ENCODE measurements around the gene PACC1. TPM values are rescaled to one million over a fixed set of nuclear protein-coding genes. Genes with fewer than 3 reads are reported as not detected.
"Not testable (repeated sequence)": the region's sequence is repeated elsewhere in the genome, so short reads cannot be mapped to it uniquely, and the experiment has no call there.

Gene PACC1
- total RNA-seq, 3 donors from 2014 or later = 13.2 to 16.4 (median 14.9) TPM

DNA sequence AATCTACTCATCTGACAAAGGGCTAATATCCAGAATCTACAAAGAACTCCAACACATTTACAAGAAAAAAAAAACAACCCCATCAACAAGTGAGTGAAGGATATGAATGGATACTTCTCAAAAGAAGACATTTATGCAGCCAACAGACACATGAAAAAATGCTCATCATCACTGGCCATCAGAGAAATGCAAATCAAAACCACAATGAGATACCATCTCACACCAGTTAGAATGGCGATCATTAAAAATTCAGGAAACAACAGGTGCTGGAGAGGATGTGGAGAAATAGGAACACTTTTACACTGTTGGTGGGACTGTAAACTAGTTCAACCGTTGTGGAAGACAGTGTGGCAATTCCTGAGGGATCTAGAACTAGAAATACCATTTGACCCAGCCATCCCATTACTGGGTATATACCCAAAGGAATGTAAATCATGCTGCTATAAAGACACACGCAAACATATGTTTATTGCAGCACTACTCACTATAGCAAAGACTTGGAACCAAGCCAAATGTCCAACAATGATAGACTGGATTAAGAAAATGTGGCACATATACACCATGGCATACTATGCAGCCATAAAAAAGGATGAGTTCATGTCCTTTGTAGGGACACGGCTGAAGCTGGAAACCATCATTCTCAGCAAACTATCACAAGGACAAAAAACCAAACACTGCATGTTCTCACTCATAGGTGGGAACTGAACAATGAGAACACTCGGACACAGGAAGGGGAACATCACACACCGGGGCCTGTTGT lies 18.8 kb downstream of the PACC1 start:
- not testable (repeated sequence) for ATAC-seq; H3K4me1 Mint-ChIP-seq (ENCODE audit: low read depth); H3K27me3 Mint-ChIP-seq (ENCODE audit: low read depth); H3K4me3 Mint-ChIP-seq; DNase-seq
- H3K36me3 Mint-ChIP-seq (ENCODE audit: insufficient read depth) = peaks cover 40% of the 10 kb centered on the region
- peaks cover 10% of the 10 kb centered on the region for H3K9me3 Mint-ChIP-seq

DNA sequence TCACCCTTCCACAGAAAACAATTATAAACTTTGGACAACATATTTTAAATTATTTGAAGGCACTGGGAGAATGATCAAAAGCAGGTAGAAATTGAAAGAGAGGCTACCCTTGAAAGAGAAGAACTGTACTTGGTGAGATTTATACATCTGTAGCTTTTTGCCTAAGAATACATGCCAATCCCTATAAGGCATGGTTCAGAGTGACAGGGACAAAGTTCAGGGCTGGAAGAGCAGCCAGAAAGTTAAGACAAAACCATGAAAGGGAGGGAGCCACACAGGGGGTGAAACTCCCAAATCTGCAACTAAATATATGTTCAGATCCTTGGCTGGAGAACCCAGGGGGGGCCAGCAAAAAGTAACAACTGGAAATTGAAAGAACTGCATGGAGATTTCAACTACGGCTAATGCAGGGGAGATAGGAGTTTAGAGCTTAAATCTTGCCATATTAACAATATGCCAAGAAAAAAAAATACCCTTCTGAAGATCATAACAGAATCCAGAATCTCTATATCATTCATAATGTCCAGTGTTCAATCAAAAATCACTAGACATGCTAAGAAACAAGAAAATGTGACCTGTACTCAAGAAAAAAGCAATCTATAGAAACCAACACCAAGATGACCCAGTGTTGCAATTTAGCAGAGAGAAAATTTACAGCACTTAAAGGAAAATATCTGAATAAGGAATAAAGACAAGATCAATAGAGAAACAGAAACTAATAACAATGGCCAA lies 25.5 kb downstream of the PACC1 start:
- Mint-ChIP-seq H3K4me3 (no peak overlapping the region), H3K36me3 (ENCODE audit: insufficient read depth) (peaks cover 58% of the 10 kb centered on the region), H3K9me3 (peaks cover 10% of the 10 kb centered on the region), H3K4me1 (ENCODE audit: low read depth) (peaks cover 8% of the 10 kb centered on the region), H3K27me3 (ENCODE audit: low read depth) (no peaks in the 10 kb centered on the region)
- DNase-seq (no peak), ATAC-seq (no peak)

DNA sequence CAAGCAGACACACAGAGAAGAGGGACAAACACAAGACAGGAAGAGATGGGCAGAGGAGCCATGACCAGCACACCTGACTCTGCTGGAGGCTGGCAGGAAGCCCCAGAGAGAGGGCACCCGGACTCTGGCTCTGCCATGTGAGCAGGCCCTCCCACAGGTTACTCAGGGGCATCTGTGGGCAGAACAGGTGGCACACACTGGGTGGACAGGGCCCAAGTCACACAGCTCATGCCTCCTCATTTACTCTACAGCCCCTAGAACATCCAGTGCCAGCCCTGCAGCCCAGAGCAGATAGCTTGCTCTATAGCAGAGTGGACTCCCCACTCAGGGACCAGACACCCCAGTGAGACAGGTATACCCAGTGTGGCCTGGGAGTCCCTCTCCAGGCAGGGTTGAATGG lies 28.7 kb downstream of the PACC1 start:
- Mint-ChIP-seq H3K36me3 (ENCODE audit: insufficient read depth) (peaks cover 50% of the 10 kb centered on the region), H3K4me3 (no peak overlapping the region), H3K27me3 (ENCODE audit: low read depth) (no peaks in the 10 kb centered on the region), H3K9me3 (peaks cover 5% of the 10 kb centered on the region), H3K4me1 (ENCODE audit: low read depth) (peaks cover 2% of the 10 kb centered on the region)
- ATAC-seq (no peak), DNase-seq (no peak)

DNA sequence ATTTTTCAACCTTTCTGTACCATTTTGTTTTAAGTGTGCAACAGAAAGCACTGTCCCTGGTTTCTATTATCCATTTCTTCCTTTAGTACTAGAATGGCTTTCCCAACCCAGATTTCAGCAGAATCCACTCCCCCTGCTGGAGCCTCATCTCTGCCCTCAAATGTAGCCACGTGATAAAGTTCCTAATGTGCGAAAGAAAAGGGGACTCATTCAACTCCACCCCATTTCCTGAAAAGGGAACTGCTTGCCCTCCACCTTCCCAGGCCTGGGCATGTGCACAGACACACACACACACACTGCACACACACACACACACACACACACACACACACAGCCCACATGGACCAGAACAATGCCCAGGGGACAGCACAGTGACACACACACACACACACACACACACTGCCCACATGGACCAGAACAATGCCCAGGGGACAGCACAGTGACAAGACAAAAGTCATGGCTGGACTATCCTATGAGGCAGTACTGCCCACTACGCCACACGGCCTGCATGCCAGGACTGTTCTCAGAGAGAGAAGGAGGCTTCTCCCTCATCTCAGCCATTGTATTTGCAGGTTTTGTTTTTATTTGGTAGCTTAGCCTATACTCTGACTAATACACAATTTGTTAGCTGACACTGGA lies 33.2 kb downstream of the PACC1 start:
- Mint-ChIP-seq H3K9me3 (no peaks in the 10 kb centered on the region), H3K4me1 (ENCODE audit: low read depth) (peaks cover 2% of the 10 kb centered on the region), H3K4me3 (no peak overlapping the region), H3K27me3 (ENCODE audit: low read depth) (no peaks in the 10 kb centered on the region), H3K36me3 (ENCODE audit: insufficient read depth) (peaks cover 43% of the 10 kb centered on the region)
- ATAC-seq (no peak), DNase-seq (no peak)

DNA sequence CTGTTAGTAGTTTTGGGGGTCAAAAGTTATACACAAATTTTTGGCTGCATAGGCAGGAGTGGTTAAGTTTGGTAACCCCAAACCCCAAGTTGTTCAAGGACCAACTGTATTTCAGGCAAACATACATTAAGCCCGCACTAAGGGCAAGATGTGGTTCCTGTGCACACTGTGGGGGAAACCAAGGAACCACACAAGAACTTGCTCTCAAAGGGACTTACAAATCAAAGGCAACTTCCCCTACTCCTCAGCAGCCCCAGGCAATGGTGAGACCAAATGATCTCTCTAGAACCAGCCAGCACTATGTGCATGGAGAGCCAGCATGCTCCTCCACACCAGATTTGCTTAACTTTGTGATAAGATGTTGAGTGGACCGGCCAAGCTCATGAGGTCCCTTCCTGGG lies 35.3 kb downstream of the PACC1 start:
- DNase-seq (no peak), ATAC-seq (no peak)
- H3K4me1 Mint-ChIP-seq (ENCODE audit: low read depth) = no peaks in the 10 kb centered on the region
- H3K9me3 Mint-ChIP-seq = no peaks in the 10 kb centered on the region
- H3K36me3 Mint-ChIP-seq (ENCODE audit: insufficient read depth) = peaks cover 31% of the 10 kb centered on the region
- no peaks in the 10 kb centered on the region for H3K27me3 Mint-ChIP-seq (ENCODE audit: low read depth)
- H3K4me3 Mint-ChIP-seq = no peak overlapping the region

DNA sequence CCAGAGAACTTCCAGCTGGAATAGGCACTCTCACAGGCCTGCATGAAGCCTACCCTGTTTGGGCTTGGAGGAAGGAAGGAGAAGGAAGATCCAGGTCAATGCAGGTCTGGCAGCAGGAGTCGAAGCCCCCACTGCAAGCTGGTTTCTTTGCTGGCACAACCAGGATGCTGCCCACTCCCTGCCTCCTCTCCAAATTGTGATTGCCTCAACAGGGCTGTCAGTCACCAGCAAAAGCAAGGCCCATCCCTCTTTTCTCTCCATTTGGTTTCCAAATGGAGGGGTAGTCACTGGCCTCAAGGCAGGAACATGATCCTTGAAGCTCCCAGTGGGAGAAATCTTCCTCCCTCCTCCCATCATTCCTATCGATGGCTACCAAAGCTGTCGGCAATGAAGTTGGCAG lies 37.0 kb downstream of the PACC1 start:
- no peaks in the 10 kb centered on the region for H3K27me3 Mint-ChIP-seq (ENCODE audit: low read depth)
- no peaks in the 10 kb centered on the region for H3K4me1 Mint-ChIP-seq (ENCODE audit: low read depth)
- no peak for ATAC-seq
- peaks cover 4% of the 10 kb centered on the region for H3K9me3 Mint-ChIP-seq
- H3K36me3 Mint-ChIP-seq (ENCODE audit: insufficient read depth) = peaks cover 29% of the 10 kb centered on the region
- no peak for DNase-seq
- H3K4me3 Mint-ChIP-seq = no peak overlapping the region

DNA sequence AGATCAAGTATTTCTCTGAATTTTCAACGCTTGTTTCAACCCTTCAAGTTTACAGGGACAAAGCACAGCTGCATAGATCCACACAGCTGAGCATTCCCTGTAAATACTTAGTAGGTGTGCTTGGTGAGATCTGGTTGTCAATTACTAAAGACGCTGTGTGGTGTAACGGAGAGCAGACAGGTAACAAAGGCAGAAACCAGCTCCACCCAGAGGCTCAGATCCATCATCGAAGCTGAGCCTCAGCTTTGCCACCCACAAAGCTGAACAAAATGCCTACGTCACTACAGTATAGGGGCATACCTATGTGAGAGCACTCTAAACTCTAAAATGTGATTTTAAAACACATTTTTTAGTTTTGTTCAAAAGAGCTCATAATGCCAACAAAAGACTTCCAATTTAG lies 38.7 kb downstream of the PACC1 start:
- no peak overlapping the region for H3K4me3 Mint-ChIP-seq
- no peaks in the 10 kb centered on the region for H3K27me3 Mint-ChIP-seq (ENCODE audit: low read depth)
- ATAC-seq (no peak), DNase-seq (no peak)
- H3K4me1 Mint-ChIP-seq (ENCODE audit: low read depth) = no peaks in the 10 kb centered on the region
- H3K9me3 Mint-ChIP-seq = peaks cover 4% of the 10 kb centered on the region
- peaks cover 40% of the 10 kb centered on the region for H3K36me3 Mint-ChIP-seq (ENCODE audit: insufficient read depth)

DNA sequence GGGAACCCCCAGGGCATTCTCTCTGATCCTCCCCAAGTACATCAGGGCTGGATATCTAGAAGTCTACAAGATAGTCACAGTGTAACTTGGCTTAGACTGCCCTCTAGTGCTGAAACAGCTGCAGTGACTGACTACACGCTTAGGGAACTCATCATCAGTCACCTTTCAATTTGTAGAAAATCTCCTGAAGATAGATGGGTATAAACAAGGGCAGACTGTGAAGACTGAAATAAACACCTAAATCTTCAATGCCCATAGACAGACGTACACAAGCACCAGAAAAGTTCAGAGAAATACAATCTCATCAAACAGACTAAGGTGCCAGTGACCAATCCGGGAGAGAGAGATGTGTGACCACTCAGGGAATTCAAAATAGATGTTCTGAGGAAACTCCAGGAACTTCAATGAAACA lies 46.6 kb downstream of the PACC1 start:
- Mint-ChIP-seq H3K4me1 (ENCODE audit: low read depth) (no peaks in the 10 kb centered on the region), H3K27me3 (ENCODE audit: low read depth) (no peaks in the 10 kb centered on the region), H3K36me3 (ENCODE audit: insufficient read depth) (peaks cover 30% of the 10 kb centered on the region), H3K9me3 (peaks cover 5% of the 10 kb centered on the region), H3K4me3 (no peak overlapping the region)
- ATAC-seq (peak; percentile 84 to 94), DNase-seq (peak; percentile 23)

DNA sequence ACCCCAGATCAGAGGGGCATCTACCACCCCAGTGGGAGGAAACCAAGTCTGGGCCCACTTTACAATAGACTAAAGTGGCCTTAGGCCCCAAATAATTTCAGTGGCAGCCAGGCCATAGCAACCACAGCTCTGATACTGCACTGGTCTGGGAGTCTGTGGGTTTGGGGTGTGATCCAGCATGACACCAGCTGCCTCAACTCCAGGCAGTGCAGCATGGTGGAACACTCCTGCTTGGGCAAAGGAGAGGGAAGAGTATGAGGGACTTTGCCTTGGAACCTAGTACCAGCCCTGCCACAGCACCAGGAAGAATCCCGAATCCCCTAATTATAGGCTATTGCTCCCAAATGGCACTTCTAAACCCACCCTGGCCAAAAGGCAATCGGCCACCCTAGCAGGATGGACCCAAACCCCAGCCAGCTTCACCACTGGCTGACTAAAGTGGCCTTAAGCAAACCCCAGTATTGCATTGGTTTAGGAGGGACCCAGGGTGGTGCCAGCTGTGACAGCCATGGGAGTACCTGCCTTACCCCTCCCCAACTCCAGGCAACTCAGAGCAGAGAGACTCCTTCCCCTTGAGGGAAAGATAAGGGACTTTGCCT lies 47.1 kb downstream of the PACC1 start:
- Mint-ChIP-seq H3K27me3 (ENCODE audit: low read depth) (no peaks in the 10 kb centered on the region), H3K36me3 (ENCODE audit: insufficient read depth) (peaks cover 30% of the 10 kb centered on the region), H3K4me1 (ENCODE audit: low read depth) (no peaks in the 10 kb centered on the region), H3K4me3 (no peak overlapping the region), H3K9me3 (peaks cover 3% of the 10 kb centered on the region)
- ATAC-seq (no peak), DNase-seq (no peak)

DNA sequence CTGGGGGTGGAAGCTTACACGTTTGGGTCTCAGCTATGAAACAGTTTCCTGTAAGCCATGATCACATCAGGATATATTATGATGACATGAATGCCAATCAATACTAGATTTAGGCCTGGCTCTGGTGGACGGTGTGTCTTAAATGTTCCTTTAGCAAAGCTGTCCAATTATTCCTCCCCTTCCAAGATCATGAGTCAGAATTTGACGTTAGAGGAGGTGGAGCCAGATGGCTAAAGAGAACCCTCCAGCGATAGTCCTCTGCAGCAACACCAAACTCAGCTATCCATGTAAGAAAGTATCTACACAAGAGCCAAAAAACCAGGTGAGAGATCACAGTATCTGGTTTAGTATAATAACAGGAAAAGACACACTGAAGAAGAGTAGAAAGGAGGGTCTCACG lies 47.8 kb downstream of the PACC1 start:
- Mint-ChIP-seq H3K9me3 (peaks cover 3% of the 10 kb centered on the region), H3K4me1 (ENCODE audit: low read depth) (no peaks in the 10 kb centered on the region), H3K4me3 (no peak overlapping the region), H3K36me3 (ENCODE audit: insufficient read depth) (peaks cover 25% of the 10 kb centered on the region), H3K27me3 (ENCODE audit: low read depth) (no peaks in the 10 kb centered on the region)
- ATAC-seq (no peak), DNase-seq (no peak)

DNA sequence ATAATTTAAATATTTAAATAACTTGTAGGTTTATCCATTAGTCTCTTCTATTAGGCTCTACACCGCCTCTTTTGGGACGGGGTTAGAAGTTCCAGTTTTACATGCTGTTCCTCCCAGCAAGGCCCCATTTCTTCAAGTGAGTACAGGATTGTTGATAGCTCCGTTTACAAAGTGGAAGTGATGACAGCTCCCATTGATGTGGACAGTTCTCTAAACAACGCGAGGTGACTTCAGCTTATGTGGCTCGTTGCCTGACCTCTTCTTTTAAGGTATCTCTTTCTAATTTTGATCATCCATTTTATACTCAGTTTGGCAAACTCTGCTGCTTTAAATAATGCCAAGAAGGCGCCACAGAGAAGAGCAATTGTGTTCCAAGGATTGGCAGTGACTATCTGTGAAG lies 49.7 kb downstream of the PACC1 start:
- peaks cover 5% of the 10 kb centered on the region for H3K4me1 Mint-ChIP-seq (ENCODE audit: low read depth)
- H3K4me3 Mint-ChIP-seq = no peak overlapping the region
- no peak for DNase-seq
- no peak for ATAC-seq
- H3K36me3 Mint-ChIP-seq (ENCODE audit: insufficient read depth) = peaks cover 24% of the 10 kb centered on the region
- H3K9me3 Mint-ChIP-seq = peaks cover 3% of the 10 kb centered on the region
- no peaks in the 10 kb centered on the region for H3K27me3 Mint-ChIP-seq (ENCODE audit: low read depth)

DNA sequence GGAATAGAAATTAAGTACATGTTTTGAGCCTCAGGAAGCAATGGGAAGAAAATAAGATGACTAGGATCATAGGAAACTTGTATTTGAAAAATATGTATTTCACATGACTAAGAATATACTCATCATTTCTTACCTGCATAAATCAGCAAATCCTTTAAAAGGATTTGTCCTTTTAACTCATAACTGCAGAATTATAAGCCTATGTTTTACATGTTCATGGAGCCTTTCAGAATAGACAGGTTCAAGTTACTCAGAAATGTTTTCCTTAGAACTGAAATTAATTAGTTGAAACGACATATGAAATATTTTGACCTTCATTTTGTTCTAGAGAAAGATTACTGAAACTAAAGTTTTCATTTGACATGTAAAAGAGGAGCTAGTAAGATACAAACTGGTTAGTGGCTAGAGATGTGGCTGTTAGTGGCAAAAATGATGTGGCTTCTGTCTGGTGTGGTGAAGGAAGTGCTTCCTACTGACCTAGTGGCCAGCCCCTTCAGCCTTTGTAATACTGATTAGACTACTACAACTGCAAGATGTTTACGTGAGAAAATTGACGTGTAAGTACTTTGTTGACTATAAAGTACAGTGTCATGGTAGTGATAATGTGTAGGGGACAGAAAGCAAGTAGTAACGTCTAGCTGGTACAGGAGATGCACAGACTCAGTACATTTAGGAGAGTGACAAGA lies 54.7 kb downstream of the PACC1 start:
- H3K36me3 Mint-ChIP-seq (ENCODE audit: insufficient read depth) = peaks cover 20% of the 10 kb centered on the region
- peaks cover 7% of the 10 kb centered on the region for H3K4me1 Mint-ChIP-seq (ENCODE audit: low read depth)
- ATAC-seq = peak; percentile 48 to 55

DNA sequence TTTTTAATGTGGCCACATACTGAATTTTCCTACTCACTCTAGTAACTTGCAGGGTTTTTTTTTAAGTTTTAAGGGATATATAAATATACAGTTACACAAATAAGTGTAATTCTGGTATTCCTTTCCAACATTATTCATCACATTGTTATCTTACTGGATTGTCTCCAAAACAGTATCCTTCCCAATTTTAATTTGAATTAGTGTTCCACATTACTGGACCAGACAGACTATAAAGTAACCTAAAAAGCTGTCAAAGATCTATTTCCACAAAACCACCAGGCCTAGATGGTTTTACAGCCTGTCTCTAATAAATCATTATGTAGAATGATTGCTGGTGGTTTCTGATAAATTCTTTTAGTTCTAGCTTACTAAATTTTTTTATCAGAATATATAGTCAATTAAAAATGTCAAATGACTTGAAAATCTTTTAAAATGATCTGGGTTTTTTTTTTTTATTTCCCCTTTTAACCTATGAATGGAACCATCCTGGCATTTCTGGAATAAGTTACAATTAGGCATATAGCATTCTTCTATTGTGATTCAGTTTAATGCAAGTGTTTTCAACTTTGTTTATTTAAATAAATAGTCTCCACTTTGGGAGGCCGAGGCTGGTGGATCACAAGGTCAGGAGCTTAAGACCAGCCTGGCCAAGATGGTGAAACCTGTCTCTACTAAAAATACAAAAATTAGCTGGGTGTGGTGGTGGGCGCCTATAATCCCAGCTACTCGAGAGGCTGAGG lies 59.3 kb downstream of the PACC1 start:
- ATAC-seq (no peak), DNase-seq (no peak)
- H3K4me3 Mint-ChIP-seq = no peak overlapping the region
- H3K9me3 Mint-ChIP-seq = no peaks in the 10 kb centered on the region
- peaks cover 7% of the 10 kb centered on the region for H3K4me1 Mint-ChIP-seq (ENCODE audit: low read depth)
- H3K36me3 Mint-ChIP-seq (ENCODE audit: insufficient read depth) = peaks cover 21% of the 10 kb centered on the region
- no peaks in the 10 kb centered on the region for H3K27me3 Mint-ChIP-seq (ENCODE audit: low read depth)

More for the DNA sequence above, 54.7 kb downstream of the PACC1 start:
- no peak for DNase-seq
- H3K9me3 Mint-ChIP-seq = no peaks in the 10 kb centered on the region
- H3K27me3 Mint-ChIP-seq (ENCODE audit: low read depth) = no peaks in the 10 kb centered on the region
- H3K4me3 Mint-ChIP-seq = no peak overlapping the region

All from activated T-cell treated with anti-CD3 and anti-CD28 coated beads, Interleukin-2, amount 50 U/mL, for 4 hours (primary cell).